Ureter (tissue), 1 donor: ENCODE data around the gene GPAM. TPM values are rescaled to one million over a fixed set of nuclear protein-coding genes. Genes with fewer than 3 reads are reported as not detected.
A peak's percentile ranks its signal among the peaks of the same experiment; 100 is the strongest.
"Not testable (repeated sequence)": the region's sequence is repeated elsewhere in the genome, so short reads cannot be mapped to it uniquely, and the experiment has no call there.

Experiments used
- DNase-seq: peaks from one replicate; pipeline ENCODE4 v3.0.0-alpha.2; 2020; ENCODE audit warnings: low spot score
- total RNA-seq: library from RNA; stranded (reverse); gene quantifications from one replicate; pipeline ENCODE4 v1.2.4, GENCODE V29; 2023
- donor health status: DM: yes; HTN: yes; CAD: no.

GPAM gene
- total RNA-seq, 1 donor from 2014 or later = 12.7 TPM

DNA sequence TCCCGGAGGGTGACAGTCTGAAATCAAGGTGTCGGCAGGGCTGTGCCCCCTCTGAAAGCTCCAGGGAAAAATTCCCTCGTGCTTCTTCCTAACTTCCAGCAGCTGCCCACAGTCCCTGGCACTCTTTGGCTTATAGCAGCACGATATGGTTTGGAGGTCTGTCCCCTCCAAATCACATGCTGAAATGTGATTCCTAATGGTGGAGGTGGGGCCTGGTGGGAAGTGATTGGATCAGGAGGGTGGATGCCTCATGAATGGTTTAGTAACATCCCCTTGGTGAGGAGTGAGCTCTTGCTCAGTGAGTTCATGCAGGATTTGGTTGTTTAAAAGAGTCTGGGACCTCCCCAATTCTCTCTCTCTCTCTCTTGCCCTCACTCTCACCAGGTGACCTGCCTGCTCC, 51.1 kb downstream of the GPAM start:
- DNase-seq = no peak

DNA sequence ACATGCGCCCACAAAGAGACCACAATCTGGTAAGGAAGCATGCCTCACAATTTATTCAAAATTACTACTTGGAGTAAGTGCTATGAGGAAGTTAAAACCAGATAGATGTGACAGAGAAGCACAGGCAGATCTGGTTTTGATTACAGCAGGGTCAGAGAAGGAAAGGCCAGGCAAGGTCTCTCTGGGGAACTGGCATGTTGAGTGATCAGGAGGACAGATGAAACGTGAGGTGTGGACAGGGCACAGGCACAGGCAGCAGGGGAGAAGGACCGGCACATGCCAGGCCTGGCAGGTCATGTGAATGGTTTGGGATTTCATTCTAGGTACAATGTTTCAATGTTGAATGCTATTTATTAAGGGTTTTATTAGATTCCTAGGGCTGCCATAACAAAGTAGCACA, 51.6 kb downstream of the GPAM start:
- no peak for DNase-seq

- peak; percentile 29 for DNase-seq
Observed at GRCh38 chr10:112131346-112131745, 52.2 kb downstream of the GPAM start.

GRCh38 chr10:112126901-112127300, 56.7 kb downstream of the GPAM start:
- DNase-seq = no peak

DNA sequence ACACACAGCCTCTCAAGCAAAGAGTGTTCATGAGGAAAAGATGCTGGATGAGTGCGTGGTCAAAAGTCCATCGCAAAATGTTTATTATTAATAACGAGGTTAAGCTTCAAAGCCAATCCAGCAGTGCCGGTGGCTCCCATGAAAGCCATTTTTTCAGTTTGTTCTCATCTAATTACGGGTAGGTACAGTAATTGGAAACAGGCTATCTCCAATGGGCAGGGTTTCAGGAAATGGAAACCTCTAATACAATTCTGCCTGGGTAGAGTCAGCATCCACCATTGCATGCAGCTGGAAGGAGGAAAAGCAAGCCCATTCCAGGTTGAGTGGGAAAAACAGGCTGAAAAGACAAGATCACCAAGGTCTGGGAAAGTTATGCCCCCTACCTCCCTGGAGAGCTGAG, 57.4 kb downstream of the GPAM start:
- no peak for DNase-seq

DNA sequence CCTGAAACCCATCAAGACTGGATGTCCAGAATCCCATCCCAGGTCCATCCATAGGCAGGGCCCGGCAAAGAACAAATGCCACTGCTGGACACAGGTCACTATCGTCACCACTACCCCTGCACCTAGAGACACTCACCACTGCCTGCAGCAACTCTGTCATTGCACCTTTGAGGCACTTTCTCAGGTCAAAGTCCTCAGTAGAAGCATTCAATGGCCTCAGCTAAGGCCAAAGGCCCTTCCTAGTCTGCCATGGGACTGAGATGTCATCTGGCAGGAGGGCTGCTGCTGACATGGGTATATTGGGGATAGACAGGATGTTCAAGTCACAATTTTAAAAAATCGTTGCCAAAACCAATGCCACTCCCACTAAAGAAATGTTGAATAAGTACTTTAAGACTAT, 58.7 kb downstream of the GPAM start:
- DNase-seq = no peak

DNA sequence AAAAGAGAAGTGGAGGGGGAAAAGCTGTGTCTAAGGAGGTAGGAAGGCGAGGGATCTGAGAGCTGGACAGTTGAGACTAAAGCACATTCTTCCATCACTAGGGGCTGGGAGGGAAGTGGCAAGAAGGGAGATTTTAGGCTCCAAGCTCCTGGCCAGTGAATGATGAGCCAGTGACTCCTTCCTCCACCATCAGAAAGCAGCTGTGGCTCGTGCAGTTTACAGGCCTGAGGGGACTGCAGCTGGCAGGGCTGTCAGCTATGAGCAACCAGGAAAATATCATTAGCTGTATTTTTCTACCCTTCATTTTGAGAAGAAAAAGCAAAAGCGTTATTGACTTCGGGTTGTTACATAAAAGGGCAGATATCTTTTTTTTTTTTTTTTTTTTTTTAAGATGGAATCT, 60.7 kb downstream of the GPAM start:
- DNase-seq = no peak

DNA sequence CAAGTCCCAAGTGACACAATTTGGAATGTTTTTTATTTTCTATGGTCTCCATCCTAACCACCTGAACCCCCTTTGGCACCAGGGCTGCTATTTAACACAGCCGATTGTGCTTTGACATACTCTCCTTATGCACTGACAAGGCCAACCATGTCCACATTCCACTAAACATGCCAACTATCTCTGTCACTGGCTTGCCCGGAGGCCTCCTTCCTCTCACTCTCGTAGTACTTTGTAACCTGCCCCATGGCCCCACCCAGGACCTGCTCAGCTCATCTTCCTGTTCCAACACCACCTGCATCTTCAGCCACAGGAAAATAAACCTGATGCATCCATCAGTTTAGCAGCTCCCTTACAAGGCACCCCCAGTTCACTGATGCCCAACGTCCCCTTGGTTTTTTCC, 63.1 kb downstream of the GPAM start:
- DNase-seq = no peak

DNA sequence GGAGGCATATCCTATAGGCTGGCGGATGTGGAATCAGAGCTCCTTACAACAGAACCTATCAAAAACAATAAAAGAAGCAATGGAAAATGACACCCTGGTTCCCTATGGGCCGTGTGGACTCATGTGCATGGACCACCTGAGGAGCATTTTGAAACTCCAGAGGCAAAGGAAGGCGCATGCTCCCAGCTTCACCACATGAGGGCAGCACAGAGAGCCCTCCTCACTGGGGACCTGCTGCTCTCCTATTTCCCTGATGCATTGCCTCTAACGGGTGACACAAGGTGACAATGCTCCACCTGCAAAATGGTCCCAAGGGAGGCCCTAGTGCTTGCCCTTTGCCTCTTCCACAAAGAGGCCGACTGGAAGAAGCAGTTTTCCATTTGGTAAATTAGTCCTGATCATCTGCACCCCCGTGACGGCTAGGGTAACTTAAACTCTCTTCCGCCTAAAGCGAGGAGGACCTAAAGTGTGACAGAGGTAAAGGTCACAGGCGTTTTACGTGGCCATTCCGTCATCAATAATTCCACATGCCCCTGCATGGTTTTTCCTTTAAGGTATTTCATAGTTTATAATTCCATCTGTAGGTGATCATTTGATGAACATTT, 67.7 kb downstream of the GPAM start:
- no peak for DNase-seq

- DNase-seq = not testable (repeated sequence)
Observed at GRCh38 chr10:112109779-112110178, 73.8 kb downstream of the GPAM start.

Other genes starting within 250 kb of the GPAM start
- not detected for gene TECTB, start 99.6 kb upstream of the GPAM start, total RNA-seq
- 117 TPM for gene ACSL5, start 190.4 kb upstream of the GPAM start, total RNA-seq